IPS-20b (cell line): ENCODE results near the gene HCN2.

Source experiments
- H3K27ac ChIP-seq: one replicate; pipeline ENCODE4 v1.5.1; 2013; ENCODE audit warnings: low read length
- H3K27me3 ChIP-seq: 2 replicates; pipeline ENCODE4 v1.6.1; 2013; ENCODE audit warnings: mild to moderate bottlenecking, low read length, inconsistent platforms; ENCODE audit not compliant: insufficient read depth
- H3K36me3 ChIP-seq: 2 replicates; pipeline ENCODE4 v1.6.1; 2013; ENCODE audit warnings: low read depth, mild to moderate bottlenecking, inconsistent platforms, low read length, moderate library complexity; ENCODE audit not compliant: insufficient read depth
- H3K4me1 ChIP-seq: 2 replicates; pipeline ENCODE4 v1.6.1; 2013; ENCODE audit warnings: mild to moderate bottlenecking, control low read depth, inconsistent platforms, low read length, moderate library complexity; ENCODE audit not compliant: insufficient read depth
- H3K4me3 ChIP-seq: 2 replicates; pipeline ENCODE4 v1.5.1; 2013; ENCODE audit warnings: mild to moderate bottlenecking, low read length, inconsistent platforms
- H3K9ac ChIP-seq: 2 replicates; pipeline ENCODE4 v1.6.1; 2013; ENCODE audit warnings: low read depth, mild to moderate bottlenecking, inconsistent platforms, low read length, moderate library complexity
- H3K9me3 ChIP-seq: 2 replicates; pipeline ENCODE4 v1.6.1; 2013; ENCODE audit warnings: mild to moderate bottlenecking, low read depth, low read length, inconsistent platforms; ENCODE audit not compliant: insufficient read depth

The HCN2 gene

DNA sequence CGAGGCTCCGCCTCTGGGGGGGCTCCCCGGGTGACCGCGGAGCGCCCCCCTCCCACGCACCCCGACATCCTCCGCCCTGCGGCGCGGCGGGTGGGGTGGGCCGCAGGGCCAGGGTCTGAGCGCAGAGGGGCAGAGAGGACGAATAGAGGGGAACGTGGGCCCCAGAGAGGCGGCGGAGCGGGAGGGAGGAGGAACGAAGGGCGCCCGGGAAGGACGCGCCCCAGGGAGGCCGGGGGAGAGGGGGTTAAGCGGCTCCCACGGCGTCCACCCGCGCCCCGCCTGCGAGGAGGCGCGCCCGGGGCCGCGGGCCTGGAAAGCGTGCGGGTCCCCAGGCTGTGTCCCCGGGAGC, 1.0 kb downstream of the HCN2 start:
- no peak overlapping the region for H3K9ac ChIP-seq
- H3K27me3 ChIP-seq = peaks cover 53% of the 10 kb centered on the region
- H3K36me3 ChIP-seq = no peaks in the 10 kb centered on the region
- H3K4me3 ChIP-seq = no peak overlapping the region
- no peaks in the 10 kb centered on the region for H3K9me3 ChIP-seq
- no peak overlapping the region for H3K27ac ChIP-seq
- no peaks in the 10 kb centered on the region for H3K4me1 ChIP-seq

DNA sequence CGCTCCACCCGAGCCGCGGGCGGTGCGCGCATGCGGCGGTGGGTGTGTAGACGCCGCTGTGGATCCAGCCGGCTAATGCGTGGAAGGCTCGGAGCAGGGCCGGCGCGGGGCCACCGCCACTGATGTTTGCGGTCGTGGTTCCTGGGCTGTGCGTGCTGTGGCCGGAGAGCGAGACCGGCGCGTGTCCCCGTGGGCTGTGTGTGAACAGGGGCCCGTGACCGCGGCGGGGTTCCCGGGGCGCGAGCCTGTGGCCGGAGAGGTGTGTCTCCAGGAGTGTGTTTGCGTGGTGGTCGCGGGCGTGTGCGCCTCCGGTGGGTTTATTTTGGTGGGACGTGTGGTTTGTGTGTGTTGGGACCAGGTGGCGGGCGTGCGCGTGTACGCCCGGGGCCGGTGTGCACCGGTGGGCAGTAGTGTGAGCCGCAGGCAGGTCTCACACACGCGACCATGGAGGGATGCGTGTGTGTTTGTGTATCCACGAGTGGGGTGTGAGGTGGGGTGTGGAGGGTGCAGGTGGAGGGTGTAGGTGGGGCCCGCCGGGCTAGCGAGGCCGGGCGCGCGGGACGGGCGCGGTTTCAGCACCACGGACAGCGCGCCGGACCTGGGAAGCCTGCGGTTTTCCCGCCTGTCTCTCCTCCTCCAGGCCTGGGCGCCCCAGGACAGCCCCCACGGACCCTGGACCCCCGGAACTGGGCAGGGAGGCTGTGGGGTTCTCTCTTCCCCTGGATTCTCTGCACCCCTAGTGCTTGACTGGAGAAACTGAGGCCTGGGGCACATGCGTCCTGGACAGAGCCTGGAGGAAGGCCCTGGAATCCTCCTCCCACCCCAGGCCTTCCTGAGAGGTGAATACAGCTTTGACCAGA, 1.6 kb downstream of the HCN2 start:
- no peaks in the 10 kb centered on the region for H3K9me3 ChIP-seq
- no peak overlapping the region for H3K9ac ChIP-seq
- H3K4me1 ChIP-seq = no peaks in the 10 kb centered on the region
- no peak overlapping the region for H3K4me3 ChIP-seq
- H3K27me3 ChIP-seq = peaks cover 53% of the 10 kb centered on the region
- H3K36me3 ChIP-seq = no peaks in the 10 kb centered on the region
- H3K27ac ChIP-seq = no peak overlapping the region

DNA sequence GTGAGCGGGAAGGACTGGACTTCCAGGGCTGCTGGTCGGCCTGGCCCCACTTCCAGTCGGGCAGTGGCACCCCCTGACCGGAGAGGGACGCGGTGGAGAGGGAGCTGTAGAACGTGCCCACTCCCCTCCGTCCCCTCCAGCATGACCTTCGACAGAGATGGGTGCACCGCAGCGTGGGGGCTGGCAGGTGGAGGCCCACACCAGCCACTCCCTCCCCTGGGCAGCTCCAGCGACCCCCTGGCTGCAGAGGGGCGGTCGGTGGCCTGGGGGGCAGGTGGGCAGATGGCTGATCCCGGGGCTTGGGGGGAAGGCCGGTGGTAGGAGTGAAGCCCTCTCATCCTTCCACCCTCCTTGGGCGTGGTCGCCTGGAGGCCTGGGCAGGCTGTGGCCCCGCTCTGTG, 2.4 kb downstream of the HCN2 start:
- no peaks in the 10 kb centered on the region for H3K36me3 ChIP-seq
- no peak overlapping the region for H3K4me3 ChIP-seq
- H3K9ac ChIP-seq = no peak overlapping the region
- peaks cover 53% of the 10 kb centered on the region for H3K27me3 ChIP-seq
- no peak overlapping the region for H3K27ac ChIP-seq
- no peaks in the 10 kb centered on the region for H3K9me3 ChIP-seq
- H3K4me1 ChIP-seq = no peaks in the 10 kb centered on the region

DNA sequence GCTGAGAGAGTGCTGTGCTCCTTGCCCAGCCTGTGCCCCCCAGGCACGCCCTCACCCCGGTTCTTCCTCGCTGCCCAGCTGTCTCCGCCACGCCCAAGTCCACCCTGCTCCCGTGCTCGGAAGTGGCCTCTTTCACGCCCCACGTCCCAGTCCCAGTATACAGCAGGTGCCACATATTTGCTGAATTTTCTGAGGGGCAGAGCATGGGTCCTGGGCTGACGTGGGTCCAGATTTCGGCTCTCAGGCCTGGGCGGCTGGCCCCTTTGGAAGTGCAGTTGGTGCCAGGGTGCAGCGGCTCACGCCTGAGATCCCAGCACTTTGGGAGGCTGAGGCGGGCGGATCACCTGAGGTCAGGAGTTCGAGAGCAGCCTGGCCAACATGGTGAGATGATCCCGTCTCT, 3.4 kb downstream of the HCN2 start:
- peaks cover 50% of the 10 kb centered on the region for H3K27me3 ChIP-seq
- H3K27ac ChIP-seq = no peak overlapping the region
- no peaks in the 10 kb centered on the region for H3K4me1 ChIP-seq
- no peak overlapping the region for H3K4me3 ChIP-seq
- no peaks in the 10 kb centered on the region for H3K36me3 ChIP-seq
- no peaks in the 10 kb centered on the region for H3K9me3 ChIP-seq
- H3K9ac ChIP-seq = no peak overlapping the region

DNA sequence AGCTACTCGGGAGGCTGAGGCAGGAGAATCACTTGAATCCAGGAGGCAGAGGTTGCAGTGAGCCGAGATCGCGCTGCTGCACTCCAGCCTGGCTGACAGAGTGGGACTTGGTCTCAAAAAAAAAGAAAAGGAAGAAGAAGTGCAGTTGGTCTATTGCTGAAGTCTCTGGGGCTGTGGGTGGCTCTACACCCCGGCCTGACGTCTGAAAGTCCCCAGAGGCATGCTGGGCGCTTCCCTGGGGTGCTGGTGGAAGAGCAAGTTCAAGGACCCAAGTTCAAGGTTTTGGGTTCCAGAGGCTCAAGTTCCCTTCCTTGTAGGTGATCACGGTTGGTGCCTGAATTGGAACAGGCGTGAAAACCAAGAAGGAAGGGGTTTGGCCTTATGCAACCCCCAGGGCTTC, 3.8 kb downstream of the HCN2 start:
- Histone ChIP-seq H3K27ac (no peak overlapping the region), H3K4me3 (no peak overlapping the region), H3K36me3 (no peaks in the 10 kb centered on the region), H3K9me3 (no peaks in the 10 kb centered on the region), H3K9ac (no peak overlapping the region), H3K4me1 (no peaks in the 10 kb centered on the region), H3K27me3 (peaks cover 45% of the 10 kb centered on the region)

DNA sequence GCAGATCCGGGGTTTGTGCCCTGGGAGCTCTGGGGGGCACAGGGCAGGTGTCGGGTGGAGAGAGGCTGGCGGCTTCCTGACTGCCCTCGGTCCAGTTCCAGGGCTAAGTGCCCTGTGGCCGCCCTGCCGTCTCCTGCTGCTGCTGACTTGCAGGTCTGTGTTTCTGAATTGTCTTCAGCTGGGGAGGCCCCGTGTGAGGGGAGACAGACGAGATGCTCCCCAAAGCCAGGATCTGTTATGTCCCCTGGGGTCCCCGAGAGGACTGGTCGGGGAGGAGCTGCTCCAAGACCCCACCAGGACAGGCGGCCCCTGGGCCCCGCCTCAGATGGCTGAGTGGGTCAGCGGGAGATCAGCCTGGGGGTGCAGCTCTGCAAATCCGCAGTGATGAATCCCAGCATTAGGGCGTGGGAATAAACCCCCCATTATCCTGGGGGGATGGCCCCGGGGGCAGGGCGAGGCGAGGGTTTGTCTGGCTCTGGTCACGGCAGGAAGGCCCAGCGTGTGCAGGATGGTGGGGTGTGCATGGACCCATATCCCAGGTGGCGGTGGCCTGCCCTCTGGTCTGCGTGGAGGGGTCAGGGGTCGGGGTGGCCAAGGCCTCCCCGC, 4.7 kb downstream of the HCN2 start:
- H3K9me3 ChIP-seq = no peaks in the 10 kb centered on the region
- H3K27ac ChIP-seq = no peak overlapping the region
- no peak overlapping the region for H3K4me3 ChIP-seq
- H3K9ac ChIP-seq = no peak overlapping the region
- peaks cover 36% of the 10 kb centered on the region for H3K27me3 ChIP-seq
- no peaks in the 10 kb centered on the region for H3K36me3 ChIP-seq
- no peaks in the 10 kb centered on the region for H3K4me1 ChIP-seq

DNA sequence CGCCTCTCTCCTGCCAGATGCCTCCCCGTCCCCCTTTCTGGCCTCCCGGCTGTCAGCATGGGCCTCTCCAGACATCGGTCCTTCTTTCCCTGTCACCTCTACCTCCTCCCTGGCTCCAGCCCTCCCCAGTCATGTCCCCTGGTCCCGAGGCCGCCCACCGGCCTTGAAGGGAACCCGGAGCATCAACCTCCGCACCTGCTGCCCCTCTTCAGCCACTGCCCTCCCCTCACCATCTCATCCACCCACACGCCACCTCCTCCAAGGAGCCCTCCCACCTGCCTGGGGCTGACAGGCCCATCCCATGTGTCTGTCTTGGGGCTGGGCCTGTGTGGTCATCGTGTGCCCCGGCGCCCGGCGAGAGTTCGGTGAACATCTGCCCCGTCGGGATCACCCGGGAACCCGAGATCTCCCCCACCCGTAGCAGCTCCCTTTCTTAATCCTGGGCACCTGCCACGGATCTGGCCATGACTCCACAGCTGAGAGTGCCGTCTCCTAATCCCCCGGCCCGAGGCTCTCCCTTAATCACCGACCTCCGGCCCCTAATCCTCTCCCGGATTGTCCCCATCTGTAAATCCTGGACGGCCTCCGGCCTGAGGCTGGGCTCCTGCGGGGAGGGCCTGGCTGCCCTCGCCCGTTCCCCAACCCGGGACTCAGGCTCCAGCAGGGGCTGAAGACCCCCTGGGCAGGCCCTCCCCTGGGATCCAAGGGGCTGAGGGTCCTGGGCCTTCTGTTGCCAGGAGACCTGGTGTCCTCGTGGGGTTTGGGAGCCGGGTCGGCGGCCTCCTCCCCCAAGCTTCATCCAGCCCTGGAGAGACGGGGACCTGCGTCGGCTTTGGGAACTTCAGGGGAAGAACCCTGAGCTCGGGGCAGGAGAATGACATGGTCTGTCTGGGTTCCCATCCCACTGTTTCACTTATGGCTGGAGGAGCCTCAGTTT, 5.9 kb downstream of the HCN2 start:
- peaks cover 30% of the 10 kb centered on the region for H3K27me3 ChIP-seq
- no peak overlapping the region for H3K27ac ChIP-seq
- no peak overlapping the region for H3K4me3 ChIP-seq
- no peaks in the 10 kb centered on the region for H3K36me3 ChIP-seq
- no peaks in the 10 kb centered on the region for H3K4me1 ChIP-seq
- H3K9me3 ChIP-seq = no peaks in the 10 kb centered on the region
- no peak overlapping the region for H3K9ac ChIP-seq

DNA sequence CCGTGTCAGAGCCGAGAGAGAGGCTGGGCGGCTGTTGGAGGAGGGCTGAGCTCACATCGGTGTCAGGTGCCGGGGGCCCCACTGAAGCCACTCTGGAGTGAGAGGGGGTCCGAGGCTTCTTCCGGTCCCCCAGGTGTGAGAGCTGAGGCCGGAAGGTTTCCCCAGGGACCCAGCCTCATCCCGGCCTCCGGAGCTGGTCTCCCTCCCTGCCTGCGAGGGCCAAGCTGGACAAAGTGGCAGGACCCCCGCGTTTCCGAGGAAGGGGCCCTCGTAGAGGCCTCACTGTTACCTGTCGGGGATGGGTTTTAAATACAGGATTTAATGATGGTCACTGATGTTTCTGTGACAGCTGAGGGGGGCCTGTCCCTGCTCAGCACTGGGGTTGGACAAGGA, 6.6 kb downstream of the HCN2 start:
- Histone ChIP-seq H3K4me1 (no peaks in the 10 kb centered on the region), H3K27me3 (peaks cover 24% of the 10 kb centered on the region), H3K9ac (no peak overlapping the region), H3K4me3 (no peak overlapping the region), H3K27ac (no peak overlapping the region), H3K36me3 (no peaks in the 10 kb centered on the region), H3K9me3 (no peaks in the 10 kb centered on the region)

DNA sequence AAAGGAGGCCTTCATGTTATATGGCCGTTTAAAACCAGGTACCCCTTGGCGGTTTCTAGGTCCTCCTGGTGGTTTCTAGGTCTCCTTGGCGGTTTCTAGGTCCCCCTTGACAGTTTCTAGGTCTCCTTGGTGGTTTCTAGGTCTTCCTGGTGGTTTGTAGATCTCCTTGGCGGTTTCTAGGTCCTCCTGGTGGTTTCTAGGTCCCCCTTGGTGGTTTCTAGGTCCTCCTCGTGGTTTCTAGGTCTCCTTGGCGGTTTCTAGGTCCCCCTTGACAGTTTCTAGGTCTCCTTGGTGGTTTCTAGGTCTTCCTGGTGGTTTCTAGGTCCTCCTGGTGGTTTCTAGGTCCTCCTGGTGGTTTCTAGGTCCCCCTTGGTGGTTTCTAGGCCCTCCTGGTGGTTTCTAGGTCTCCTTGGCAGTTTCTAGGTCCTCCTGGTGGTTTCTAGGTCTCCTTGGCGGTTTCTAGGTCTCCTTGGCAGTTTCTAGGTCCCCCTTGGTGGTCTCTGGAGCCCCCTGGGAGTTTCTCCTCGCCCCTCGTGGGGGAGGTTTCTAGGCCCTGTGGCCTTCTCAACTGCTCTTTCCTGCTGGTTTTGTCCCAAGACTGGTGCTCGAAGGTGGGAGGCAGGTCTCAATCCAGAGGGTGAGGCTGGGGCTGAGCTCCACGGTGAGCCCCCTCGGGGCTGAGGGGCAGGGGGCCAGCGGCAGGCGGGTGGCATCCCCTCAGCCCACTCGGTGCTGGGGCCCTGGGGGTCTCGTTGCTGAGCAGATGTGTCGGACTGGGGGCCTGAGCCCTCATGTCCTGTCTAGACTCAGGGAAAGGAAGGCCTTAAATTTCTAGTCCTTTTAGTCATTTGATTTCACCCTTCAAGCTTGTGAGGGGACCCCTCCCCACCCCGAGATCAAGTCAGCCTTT, 8.0 kb downstream of the HCN2 start:
- Histone ChIP-seq H3K27ac (no peak overlapping the region), H3K9ac (no peak overlapping the region), H3K4me3 (no peak overlapping the region), H3K36me3 (no peaks in the 10 kb centered on the region), H3K9me3 (no peaks in the 10 kb centered on the region), H3K4me1 (no peaks in the 10 kb centered on the region), H3K27me3 (peaks cover 10% of the 10 kb centered on the region)

DNA sequence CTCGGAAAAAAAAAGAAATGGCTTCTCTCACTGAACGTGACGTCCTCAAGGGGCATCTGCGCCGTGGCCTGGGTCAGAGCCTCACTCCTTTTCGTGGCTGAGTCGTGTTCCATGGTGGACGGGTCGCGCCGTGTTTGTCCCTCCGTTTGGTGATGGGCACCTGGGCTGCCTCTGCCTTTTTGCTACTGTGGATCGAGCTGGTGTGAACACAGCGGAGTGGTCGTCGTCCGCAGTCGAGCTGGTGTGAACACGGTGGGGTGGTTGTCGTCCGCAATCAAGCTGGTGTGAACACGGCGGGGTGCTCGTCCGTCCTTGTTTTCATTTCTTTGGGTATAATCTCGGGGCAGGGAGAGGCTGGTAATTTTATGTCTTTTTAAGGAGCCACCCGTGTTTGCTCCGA, 11.6 kb downstream of the HCN2 start:
- no peak overlapping the region for H3K27ac ChIP-seq
- H3K9ac ChIP-seq = no peak overlapping the region
- no peaks in the 10 kb centered on the region; the same call in 1 of the 2 replicates for H3K9me3 ChIP-seq
- no peaks in the 10 kb centered on the region for H3K27me3 ChIP-seq
- H3K36me3 ChIP-seq = no peaks in the 10 kb centered on the region
- H3K4me1 ChIP-seq = no peaks in the 10 kb centered on the region
- no peak overlapping the region for H3K4me3 ChIP-seq

DNA sequence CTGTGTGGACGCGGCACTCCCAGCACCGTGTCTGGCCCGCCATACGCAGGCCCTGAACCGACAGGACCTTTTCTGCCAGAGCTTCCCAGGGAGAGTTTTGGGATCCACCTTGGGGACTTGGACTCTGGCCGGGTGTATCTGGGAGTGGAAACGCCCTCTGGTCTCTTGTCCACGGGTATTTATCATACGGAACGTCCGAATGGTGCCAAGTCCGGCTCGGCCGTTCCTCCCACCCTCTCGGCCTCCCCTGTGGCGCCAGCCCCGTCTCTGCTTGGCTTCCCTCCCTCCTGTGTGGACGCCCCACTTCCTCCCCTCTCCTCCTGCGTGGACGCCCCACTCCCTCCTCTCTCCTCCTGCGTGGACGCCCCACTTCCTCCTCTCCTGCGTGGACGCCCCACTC, 12.1 kb downstream of the HCN2 start:
- no peak overlapping the region for H3K4me3 ChIP-seq
- H3K27ac ChIP-seq = no peak overlapping the region

More for the DNA sequence above, 12.1 kb downstream of the HCN2 start:
- no peaks in the 10 kb centered on the region for H3K4me1 ChIP-seq
- H3K9ac ChIP-seq = no peak overlapping the region
- no peaks in the 10 kb centered on the region for H3K36me3 ChIP-seq
- H3K9me3 ChIP-seq = no peaks in the 10 kb centered on the region; the same call in 1 of the 2 replicates
- no peaks in the 10 kb centered on the region for H3K27me3 ChIP-seq
